Adrenal gland (tissue), 12 donors: ENCODE measurements around the gene NHERF2. TPM values are rescaled to one million over a fixed set of nuclear protein-coding genes. Genes with fewer than 3 reads are reported as not detected.

Source experiments
- DNase-seq, 7 donors: peaks; one replicate each; pipeline ENCODE4 v3.0.0-alpha.2; 2019 to 2020
- H3K27ac ChIP-seq, 5 donors: fragments of 200-600 bp; sonication (generic) in 4 of 5; 1 replicate in 3 of 5; 2 replicates in 2 of 5; pipeline versions ENCODE4 v1.5.1 to v1.8.0; 2016 to 2020; ENCODE audit warnings: mild to moderate bottlenecking in 1 of 5
- H3K27me3 ChIP-seq: fragments of 200-600 bp; 2 replicates; pipeline ENCODE4 v1.8.0; 2021
- H3K36me3 ChIP-seq, 2 donors: fragments of 200-600 bp; replicated peaks in 1 of 2; 1 replicate in 1 of 2; 2 replicates in 1 of 2; pipeline versions ENCODE4 v1.5.1 to v1.8.0; 2018 to 2022
- H3K4me1 ChIP-seq, 2 donors: fragments of 200-600 bp; replicated peaks in 1 of 2; 1 replicate in 1 of 2; 2 replicates in 1 of 2; pipeline versions ENCODE4 v1.5.1 to v1.8.0; 2018 to 2021
- H3K4me3 ChIP-seq, 4 donors: fragments of 200-600 bp; sonication (generic) in 3 of 4; one replicate each; pipeline ENCODE4 v1.5.1; 2016 to 2018
- H3K9me3 ChIP-seq, 3 donors: fragments of 200-600 bp; sonication (generic) in 1 of 3; replicated peaks in 1 of 3; 1 replicate in 2 of 3; 2 replicates in 1 of 3; pipeline versions ENCODE4 v1.5.1 to v1.8.0; 2016 to 2021
- POLR2A ChIP-seq, 2 donors: fragments of 450-650 bp; IDR thresholded peaks; one replicate each; pipeline ENCODE4 v1.6.1; 2017; ENCODE audit warnings: antibody characterized with exemption in 2 of 2, mild to moderate bottlenecking in 2 of 2, moderate library complexity in 1 of 2
- WGBS, 4 donors: extraction: QIAGEN DNeasy Blood & Tissue Kit in 2 of 4; methylation state at CpG; one replicate each; pipeline versions ENCODE4 v1.1.5 to v1.1.7; 2013 to 2017; 5-methylcytosine and 5-hydroxymethylcytosine counted together
- intact Hi-C, 2 donors: fragments of 100-400 bp; cut with DNase I; formaldehyde crosslinking; loops; one replicate each; pipeline versions ENCODE4 v1.14.1 to v1.15.0; 2022 to 2023
- polyA plus RNA-seq, 3 donors: library from polyadenylated mRNA; stranded (reverse); fragments of 200-250 nt in 2 of 3; fragments of 350-450 nt in 1 of 3; fragmentation: Illumina TruSeq in 1 of 3; extraction: RNeasy Lipid Tissue Mini Kit (QIAGEN cat#74804) in 1 of 3; gene quantifications; one replicate each; pipeline ENCODE4 v1.2.3, GENCODE V29; 2013 to 2014
- total RNA-seq, 9 donors: library from RNA; depleted of rRNA in 4 of 9; stranded (reverse); fragments of >200 nt in 4 of 9; fragments of 120-200 nt in 1 of 9; fragmentation: NEBNext Ultra II Directional in 1 of 9; extraction: Animal tissue kit (Norgen Biotek cat#: 25700) in 1 of 9; gene quantifications; one replicate each; pipeline versions ENCODE4 v1.1.0 to v1.2.4, GENCODE V29; 2013 to 2023
- TF ChIP-seq, protein P1 (sequence below), 6 experiments: fragments of 450-650 bp in 4 of 6; fragments of 200-600 bp in 2 of 6; sonication (generic) in 1 of 6; IDR thresholded peaks; 1 replicate in 5 of 6; 2 replicates in 1 of 6; pipeline versions ENCODE4 v1.5.1 to v1.8.0; 2016 to 2021; ENCODE audit warnings: antibody characterized with exemption in 6 of 6, mild to moderate bottlenecking in 2 of 6, moderate library complexity in 1 of 6
- donor health status: healthy with polysubstance abuse.
- donor health status: Bipolar disorder and iron deficiency.
- donor health status: DM: yes; HTN: yes; CAD: no.
- donor health status: DM: no; HTN: no; CAD: no.
- donor health status: DM: no; HTN: no; CAD: no.
- donor health status: DM: yes; HTN: yes; CAD: no.

Gene NHERF2
- total and polyA plus RNA-seq, 12 donors, result 12.5 to 263 (median 67.7) TPM

DNA sequence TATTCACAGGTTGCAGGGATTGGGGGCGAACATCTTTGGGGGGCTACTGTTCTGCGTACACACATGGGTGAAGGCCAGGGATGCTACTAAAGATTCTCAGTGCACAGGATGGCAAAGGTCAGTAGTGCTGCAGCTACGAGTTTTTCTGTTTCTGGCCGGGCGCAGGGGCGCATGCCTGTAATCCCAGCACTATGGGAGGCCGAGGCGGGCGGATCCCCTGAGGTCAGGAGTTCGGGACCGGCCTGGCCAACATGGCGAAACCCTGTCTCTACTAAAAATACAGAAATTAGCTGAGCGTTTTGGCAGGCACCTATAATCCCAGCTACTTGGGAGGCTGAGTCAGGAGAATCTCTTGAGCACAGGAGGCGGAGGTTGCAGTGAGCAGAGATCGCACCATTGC lies 13.2 kb upstream of the NHERF2 start:
- H3K4me3 ChIP-seq, result no peak overlapping the region
- H3K4me1 ChIP-seq, result peaks cover 12 to 13% of the 10 kb centered on the region in 2 donors
- H3K27ac ChIP-seq, result no peak overlapping the region
- DNase-seq, result no peak
- intact Hi-C loops, result no loop called here
- no peaks in the 10 kb centered on the region for H3K9me3 ChIP-seq
- no peak for TF ChIP-seq POLR2A (IDR thresholded peaks at IDR 0.05)
- TF ChIP-seq, protein P1, sequence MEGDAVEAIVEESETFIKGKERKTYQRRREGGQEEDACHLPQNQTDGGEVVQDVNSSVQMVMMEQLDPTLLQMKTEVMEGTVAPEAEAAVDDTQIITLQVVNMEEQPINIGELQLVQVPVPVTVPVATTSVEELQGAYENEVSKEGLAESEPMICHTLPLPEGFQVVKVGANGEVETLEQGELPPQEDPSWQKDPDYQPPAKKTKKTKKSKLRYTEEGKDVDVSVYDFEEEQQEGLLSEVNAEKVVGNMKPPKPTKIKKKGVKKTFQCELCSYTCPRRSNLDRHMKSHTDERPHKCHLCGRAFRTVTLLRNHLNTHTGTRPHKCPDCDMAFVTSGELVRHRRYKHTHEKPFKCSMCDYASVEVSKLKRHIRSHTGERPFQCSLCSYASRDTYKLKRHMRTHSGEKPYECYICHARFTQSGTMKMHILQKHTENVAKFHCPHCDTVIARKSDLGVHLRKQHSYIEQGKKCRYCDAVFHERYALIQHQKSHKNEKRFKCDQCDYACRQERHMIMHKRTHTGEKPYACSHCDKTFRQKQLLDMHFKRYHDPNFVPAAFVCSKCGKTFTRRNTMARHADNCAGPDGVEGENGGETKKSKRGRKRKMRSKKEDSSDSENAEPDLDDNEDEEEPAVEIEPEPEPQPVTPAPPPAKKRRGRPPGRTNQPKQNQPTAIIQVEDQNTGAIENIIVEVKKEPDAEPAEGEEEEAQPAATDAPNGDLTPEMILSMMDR (IDR thresholded peaks at IDR 0.05), result no peak
- H3K36me3 ChIP-seq, result no peaks in the 10 kb centered on the region
- H3K27me3 ChIP-seq, result no peaks in the 10 kb centered on the region
- WGBS, 4 donors, result 81 to 90% (median 88%) methylated on average over 12 to 15 of the region's 15 CpGs

GRCh38 chr16:2015117-2015946 lies 11.4 kb upstream of the NHERF2 start:
- Histone ChIP-seq H3K9me3 (no peaks in the 10 kb centered on the region), H3K4me1 (peaks cover 2 to 4% of the 10 kb centered on the region in 2 donors), H3K27ac (no peak overlapping the region), H3K4me3 (no peak overlapping the region), H3K27me3 (peaks cover 15% of the 10 kb centered on the region), H3K36me3 (no peaks in the 10 kb centered on the region)
- no peak for TF ChIP-seq POLR2A (IDR thresholded peaks at IDR 0.05)
- TF ChIP-seq, protein P1 (IDR thresholded peaks at IDR 0.05), result no peak
- intact Hi-C loops, result no loop called here
- no peak for DNase-seq
- WGBS, 4 donors, result 77 to 87% (median 78%) methylated on average over 23 to 24 of the region's 24 CpGs

DNA sequence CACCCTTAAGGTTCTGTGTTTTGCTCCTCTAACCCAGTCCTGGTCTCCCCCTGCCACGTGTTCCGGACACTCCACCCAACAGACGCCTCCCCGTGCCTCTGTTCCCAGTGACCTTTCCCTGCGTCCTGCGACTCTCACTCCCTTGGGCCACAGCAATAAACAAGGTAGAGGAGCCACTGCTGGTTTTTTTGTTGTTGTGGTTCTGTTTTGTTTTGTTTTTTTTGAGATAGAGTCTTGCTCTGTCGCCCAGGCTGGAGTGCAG lies 10.8 kb upstream of the NHERF2 start:
- no peaks in the 10 kb centered on the region for H3K4me1 ChIP-seq
- intact Hi-C loops, result no loop called here
- H3K4me3 ChIP-seq, result no peak overlapping the region
- no peaks in the 10 kb centered on the region for H3K36me3 ChIP-seq
- TF ChIP-seq POLR2A (IDR thresholded peaks at IDR 0.05), result no peak
- TF ChIP-seq, protein P1 (IDR thresholded peaks at IDR 0.05), result no peak
- no peak for DNase-seq
- 72 to 84% (median 82%) methylated on average over 7 of the region's 7 CpGs for WGBS, 4 donors
- no peak overlapping the region for H3K27ac ChIP-seq
- H3K9me3 ChIP-seq, result no peaks in the 10 kb centered on the region
- peaks cover 17% of the 10 kb centered on the region for H3K27me3 ChIP-seq

- no peak overlapping the region for H3K27ac ChIP-seq
- H3K4me3 ChIP-seq, result no peak overlapping the region
- TF ChIP-seq POLR2A (IDR thresholded peaks at IDR 0.05), result no peak
- TF ChIP-seq, protein P1 (IDR thresholded peaks at IDR 0.05), result peak in 3 of 6 experiments; percentile 6 to 19 (median 17)
- no peaks in the 10 kb centered on the region for H3K4me1 ChIP-seq
- no peak for DNase-seq
- peaks cover 17% of the 10 kb centered on the region for H3K27me3 ChIP-seq
- intact Hi-C loops, result no loop called here
- WGBS, 4 donors, result 21 to 26% (median 24%) methylated on average over 3 to 13 of the region's 13 CpGs
- no peaks in the 10 kb centered on the region for H3K36me3 ChIP-seq
- H3K9me3 ChIP-seq, result no peaks in the 10 kb centered on the region
Measured at GRCh38 chr16:2016407-2016922, 10.2 kb upstream of the NHERF2 start.
